Measurements from ENCODE around the gene PDS5A. TPM values are rescaled to one million over a fixed set of nuclear protein-coding genes. Genes with fewer than 3 reads are reported as not detected.
"Not testable (repeated sequence)": the region's sequence is repeated elsewhere in the genome, so short reads cannot be mapped to it uniquely, and the experiment has no call there.

PDS5A gene, protein sequence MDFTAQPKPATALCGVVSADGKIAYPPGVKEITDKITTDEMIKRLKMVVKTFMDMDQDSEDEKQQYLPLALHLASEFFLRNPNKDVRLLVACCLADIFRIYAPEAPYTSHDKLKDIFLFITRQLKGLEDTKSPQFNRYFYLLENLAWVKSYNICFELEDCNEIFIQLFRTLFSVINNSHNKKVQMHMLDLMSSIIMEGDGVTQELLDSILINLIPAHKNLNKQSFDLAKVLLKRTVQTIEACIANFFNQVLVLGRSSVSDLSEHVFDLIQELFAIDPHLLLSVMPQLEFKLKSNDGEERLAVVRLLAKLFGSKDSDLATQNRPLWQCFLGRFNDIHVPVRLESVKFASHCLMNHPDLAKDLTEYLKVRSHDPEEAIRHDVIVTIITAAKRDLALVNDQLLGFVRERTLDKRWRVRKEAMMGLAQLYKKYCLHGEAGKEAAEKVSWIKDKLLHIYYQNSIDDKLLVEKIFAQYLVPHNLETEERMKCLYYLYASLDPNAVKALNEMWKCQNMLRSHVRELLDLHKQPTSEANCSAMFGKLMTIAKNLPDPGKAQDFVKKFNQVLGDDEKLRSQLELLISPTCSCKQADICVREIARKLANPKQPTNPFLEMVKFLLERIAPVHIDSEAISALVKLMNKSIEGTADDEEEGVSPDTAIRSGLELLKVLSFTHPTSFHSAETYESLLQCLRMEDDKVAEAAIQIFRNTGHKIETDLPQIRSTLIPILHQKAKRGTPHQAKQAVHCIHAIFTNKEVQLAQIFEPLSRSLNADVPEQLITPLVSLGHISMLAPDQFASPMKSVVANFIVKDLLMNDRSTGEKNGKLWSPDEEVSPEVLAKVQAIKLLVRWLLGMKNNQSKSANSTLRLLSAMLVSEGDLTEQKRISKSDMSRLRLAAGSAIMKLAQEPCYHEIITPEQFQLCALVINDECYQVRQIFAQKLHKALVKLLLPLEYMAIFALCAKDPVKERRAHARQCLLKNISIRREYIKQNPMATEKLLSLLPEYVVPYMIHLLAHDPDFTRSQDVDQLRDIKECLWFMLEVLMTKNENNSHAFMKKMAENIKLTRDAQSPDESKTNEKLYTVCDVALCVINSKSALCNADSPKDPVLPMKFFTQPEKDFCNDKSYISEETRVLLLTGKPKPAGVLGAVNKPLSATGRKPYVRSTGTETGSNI (N-terminal part only)
- total RNA-seq (2014; rRNA removed; shearing (Covaris generic)), result 49.7 and 53.7 TPM in 2 replicates
- 32.6 and 45.2 TPM in 2 replicates for polyA plus RNA-seq (2015; cell fraction: cytosol; rRNA removed)
- 26.1 and 29.1 TPM in 2 replicates for polyA plus RNA-seq (2015; cell fraction: nucleus; rRNA removed)

DNA sequence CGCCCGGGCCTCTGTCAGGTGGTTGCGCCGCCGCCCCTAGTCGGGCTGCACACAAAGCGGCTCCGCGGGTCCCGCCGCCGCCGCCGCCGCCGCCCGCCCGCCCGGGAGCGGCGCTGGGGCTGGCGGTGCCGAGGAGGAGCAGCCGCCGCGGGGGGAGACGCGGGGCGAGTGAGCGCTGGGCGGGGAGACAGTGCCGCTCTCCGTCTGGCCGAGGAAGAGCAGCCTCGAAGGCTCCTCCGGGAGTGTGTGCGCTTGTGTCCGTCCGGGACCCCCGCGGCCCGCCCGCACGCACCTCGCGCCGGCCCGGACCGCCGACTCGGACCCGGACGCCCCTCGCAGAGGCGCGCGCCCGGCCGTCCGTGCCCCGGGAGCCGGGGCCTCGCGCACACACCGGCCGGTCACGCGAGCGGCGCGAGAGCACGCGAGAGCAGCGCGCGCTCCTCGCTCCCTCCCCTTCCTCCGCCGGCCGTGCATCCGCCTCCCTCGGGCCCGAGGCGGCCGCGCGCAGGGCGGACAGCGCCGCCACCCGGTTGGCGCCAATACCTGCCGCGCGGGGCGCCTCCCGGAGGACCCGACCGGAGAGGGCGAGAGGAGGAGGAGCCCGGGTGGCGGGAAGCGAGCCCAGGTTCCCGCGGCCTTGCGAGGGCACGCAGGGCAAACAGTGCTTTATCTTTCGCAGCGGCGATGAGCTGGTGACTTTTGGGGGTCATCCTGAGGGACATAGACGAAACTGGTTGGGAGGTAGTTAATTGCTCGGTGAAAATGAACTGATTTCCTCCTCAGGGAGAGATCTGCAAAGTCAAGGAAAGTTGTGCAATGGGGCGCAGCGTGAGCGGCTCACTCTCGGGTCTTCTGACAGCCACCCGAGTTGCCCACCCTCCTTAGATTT lies at the start of gene PDS5A:
Gene PDS5A (minus strand): TSS at position 423 of the 889 bp plus-strand sequence. CDS start 1,334 bp downstream, outside the sequence.
- in situ Hi-C loops (cut with HindIII; ENCODE audit: low pct_unique_long_range_greater_than_20kb, low sequenced_read_pairs), result no loop called here
- peak; percentile 86 for DNase-seq (ENCODE audit: low read depth, low spot score)

DNA sequence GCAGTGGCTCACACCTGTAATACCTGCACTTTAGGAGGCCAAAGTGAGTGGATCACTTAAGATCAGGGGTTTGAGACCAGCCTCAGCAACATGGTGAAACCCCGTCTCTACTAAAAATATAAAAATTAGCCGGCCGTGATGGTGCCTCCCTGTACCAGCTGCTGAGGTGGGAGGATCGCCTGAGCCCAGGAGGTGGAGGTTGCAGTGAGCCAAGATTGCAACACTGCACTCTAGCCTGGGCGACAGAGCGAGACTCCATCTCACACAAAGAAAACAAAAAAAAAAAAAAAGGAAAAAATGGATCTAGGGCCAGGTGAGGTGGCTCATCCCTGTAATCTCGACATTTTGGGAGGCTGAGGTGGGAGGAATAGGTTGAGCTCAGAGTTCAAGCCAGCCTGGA lies 46.3 kb upstream of the PDS5A start:
- in situ Hi-C loops (cut with HindIII; ENCODE audit: low pct_unique_long_range_greater_than_20kb, low sequenced_read_pairs); DNase-seq (ENCODE audit: low read depth, low spot score): not testable (repeated sequence)

DNA sequence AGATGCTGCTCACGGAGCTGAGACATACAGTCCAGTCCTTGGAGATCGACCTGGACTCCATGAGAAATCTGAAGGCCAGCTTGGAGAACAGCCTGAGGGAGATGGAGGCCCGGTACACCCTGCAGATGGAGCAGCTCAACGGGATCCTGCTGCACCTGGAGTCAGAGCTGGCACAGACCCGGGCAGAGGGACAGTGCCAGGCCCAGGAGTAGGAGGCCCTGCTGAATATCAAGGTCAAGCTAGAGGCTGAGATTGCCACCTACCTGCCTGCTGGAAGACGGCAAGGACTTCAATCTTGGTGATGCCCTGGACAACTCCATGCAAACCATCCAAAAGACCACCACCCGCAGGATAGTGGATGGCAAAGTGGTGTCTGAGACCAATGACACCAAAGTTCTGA lies 43.4 kb upstream of the PDS5A start:
- in situ Hi-C loops (cut with HindIII; ENCODE audit: low pct_unique_long_range_greater_than_20kb, low sequenced_read_pairs); DNase-seq (ENCODE audit: low read depth, low spot score): not testable (repeated sequence)

- in situ Hi-C loops (cut with HindIII; ENCODE audit: low pct_unique_long_range_greater_than_20kb, low sequenced_read_pairs), result no loop called here
- no peak for DNase-seq (ENCODE audit: low read depth, low spot score)
Observed at GRCh38 chr4:40020221-40020620, 42.5 kb upstream of the PDS5A start.

GRCh38 chr4:40016007-40016406 lies 38.3 kb upstream of the PDS5A start:
- in situ Hi-C loops (cut with HindIII; ENCODE audit: low pct_unique_long_range_greater_than_20kb, low sequenced_read_pairs), result no loop called here
- DNase-seq (ENCODE audit: low read depth, low spot score), result no peak

DNA sequence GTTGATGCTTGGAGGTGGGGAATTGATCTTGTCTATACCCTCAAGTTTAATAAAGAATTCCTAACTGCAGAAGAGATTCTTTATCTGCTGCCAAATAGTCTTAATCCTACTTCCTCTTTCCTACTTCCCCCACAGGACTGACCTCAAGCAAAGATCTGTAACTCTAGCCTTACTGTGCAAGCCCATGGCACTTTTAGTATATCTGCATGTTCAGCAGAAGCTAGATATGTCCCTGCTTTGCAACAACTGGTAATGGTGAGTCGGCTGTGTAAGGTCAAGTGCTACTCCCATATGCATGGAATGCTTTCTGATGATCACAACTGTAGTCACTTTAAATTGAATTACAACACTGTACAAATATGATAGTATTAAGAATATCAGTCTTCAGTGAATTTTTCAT lies 26.3 kb upstream of the PDS5A start:
- in situ Hi-C loops (cut with HindIII; ENCODE audit: low pct_unique_long_range_greater_than_20kb, low sequenced_read_pairs), result no loop called here
- no peak for DNase-seq (ENCODE audit: low read depth, low spot score)

GRCh38 chr4:40000711-40001110 lies 23.0 kb upstream of the PDS5A start:
- in situ Hi-C loops (cut with HindIII; ENCODE audit: low pct_unique_long_range_greater_than_20kb, low sequenced_read_pairs), result no loop called here
- DNase-seq (ENCODE audit: low read depth, low spot score), result no peak

DNA sequence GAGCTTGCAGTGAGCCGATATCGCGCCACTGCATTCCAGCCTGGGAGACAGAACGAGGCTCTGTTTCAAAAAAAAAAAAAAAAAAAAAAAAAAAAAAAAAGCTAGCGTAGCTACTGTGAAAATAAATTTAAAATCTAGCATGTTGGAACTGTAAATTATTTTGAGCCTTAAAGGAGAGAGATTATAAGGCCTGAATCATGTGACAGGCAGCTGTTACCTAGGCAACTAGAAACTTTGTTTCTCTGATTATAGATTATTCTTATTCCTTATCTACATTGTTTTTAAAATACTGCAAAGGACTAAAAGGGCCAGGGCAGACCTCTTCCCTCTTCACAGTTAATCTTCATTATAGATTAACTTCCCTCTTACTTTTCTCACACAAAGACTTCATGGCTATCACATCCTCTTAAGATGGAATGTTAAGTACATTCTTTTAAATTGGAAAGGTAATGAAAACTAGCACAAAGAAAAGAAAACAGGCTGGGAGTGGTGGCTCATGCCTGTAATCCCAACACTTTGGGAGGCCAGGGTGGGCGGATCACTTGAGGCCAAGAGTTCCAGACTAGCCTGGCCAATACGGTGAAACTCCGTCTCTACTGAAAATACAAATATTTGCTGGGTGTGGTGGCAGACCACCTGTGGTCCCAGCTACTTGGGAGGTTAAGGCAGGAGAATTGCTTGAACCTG lies 21.1 kb upstream of the PDS5A start:
- in situ Hi-C loops (cut with HindIII; ENCODE audit: low pct_unique_long_range_greater_than_20kb, low sequenced_read_pairs), result no loop called here
- DNase-seq (ENCODE audit: low read depth, low spot score), result no peak

DNA sequence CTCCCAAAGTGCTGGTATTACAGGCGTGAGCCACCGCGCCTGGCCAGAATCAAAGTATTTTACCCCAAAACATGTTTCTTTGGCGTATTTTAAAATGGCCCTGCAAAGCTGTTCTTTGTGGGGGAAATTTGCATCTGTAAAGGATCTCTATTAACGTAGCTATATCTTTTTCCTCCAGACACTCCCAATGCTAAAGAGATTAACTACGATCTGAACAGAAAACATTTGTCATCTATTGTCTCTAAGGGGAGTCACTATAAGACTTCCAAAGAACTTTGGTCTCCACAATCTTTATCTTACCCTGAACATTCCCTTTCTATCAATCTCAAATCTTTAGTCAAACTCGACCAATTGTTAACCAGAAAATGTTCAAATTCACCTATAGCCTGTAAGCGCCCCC lies 19.1 kb upstream of the PDS5A start:
- in situ Hi-C loops (cut with HindIII; ENCODE audit: low pct_unique_long_range_greater_than_20kb, low sequenced_read_pairs), result no loop called here
- no peak for DNase-seq (ENCODE audit: low read depth, low spot score)

- in situ Hi-C loops (cut with HindIII; ENCODE audit: low pct_unique_long_range_greater_than_20kb, low sequenced_read_pairs), result no loop called here
- no peak for DNase-seq (ENCODE audit: low read depth, low spot score)
Observed at GRCh38 chr4:39994406-39994805, 16.7 kb upstream of the PDS5A start.

DNA sequence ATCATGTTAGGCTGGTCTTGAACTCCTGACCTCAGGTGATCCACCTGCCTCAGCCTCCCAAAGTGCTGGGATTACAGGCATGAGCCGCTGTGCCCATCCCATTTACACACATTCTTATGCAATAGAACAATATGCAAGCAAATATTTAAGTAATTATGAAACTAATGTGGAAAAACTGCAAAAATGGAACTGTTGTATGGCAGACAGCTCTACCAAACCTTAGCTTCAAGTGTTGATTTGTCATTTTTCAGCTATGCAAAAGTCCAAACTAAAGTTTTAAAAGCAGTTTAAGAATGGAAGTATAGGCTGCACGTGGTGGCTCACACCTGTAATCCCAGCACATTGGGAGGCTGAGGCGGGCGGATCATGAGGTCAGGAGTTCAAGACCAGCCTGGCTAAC lies 11.7 kb upstream of the PDS5A start:
- in situ Hi-C loops (cut with HindIII; ENCODE audit: low pct_unique_long_range_greater_than_20kb, low sequenced_read_pairs); DNase-seq (ENCODE audit: low read depth, low spot score): not testable (repeated sequence)

GRCh38 chr4:39987485-39987884 lies 9.8 kb upstream of the PDS5A start:
- in situ Hi-C loops (cut with HindIII; ENCODE audit: low pct_unique_long_range_greater_than_20kb, low sequenced_read_pairs), result no loop called here
- no peak for DNase-seq (ENCODE audit: low read depth, low spot score)

DNA sequence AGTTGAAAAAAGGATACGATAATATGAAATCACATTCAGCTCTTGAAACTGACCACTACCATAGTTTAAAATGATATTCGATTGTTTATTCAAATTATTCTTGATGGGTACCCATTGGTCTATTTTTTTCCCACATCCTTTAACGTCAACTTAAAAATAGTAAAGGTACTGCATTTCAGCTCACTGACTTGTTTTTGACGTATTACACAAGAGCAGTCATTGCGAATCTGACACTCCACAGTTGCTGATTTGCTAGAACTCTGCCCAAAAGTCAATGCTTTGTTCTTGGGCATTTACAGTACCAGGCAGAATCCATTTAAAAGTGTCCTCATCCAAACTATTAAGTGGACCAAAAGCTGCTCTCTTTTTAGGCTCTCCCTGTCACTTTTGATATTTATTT lies 1.2 kb upstream of the PDS5A start:
- DNase-seq (ENCODE audit: low read depth, low spot score), result no peak
- in situ Hi-C loops (cut with HindIII; ENCODE audit: low pct_unique_long_range_greater_than_20kb, low sequenced_read_pairs), result no loop called here

DNA sequence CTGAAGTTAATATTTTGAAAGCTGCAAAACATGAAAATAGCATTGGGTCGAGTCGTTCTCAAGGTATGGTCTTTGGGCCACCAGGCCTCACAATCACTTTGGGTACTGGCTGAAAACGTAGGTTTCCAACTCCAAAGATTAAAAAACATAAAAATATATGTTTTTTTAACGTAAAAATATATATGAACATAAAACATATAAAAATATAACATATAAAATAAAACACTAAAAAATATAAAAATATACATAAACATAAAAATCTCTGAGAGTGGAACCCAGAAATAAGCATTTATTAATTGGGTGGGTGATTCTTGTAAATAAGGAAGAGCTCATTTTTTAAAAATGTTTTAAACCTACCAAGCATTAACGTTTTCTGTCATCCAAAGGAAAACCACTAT lies 666 bp upstream of the PDS5A start:
- DNase-seq (ENCODE audit: low read depth, low spot score), result no peak
- in situ Hi-C loops (cut with HindIII; ENCODE audit: low pct_unique_long_range_greater_than_20kb, low sequenced_read_pairs), result no loop called here

DNA sequence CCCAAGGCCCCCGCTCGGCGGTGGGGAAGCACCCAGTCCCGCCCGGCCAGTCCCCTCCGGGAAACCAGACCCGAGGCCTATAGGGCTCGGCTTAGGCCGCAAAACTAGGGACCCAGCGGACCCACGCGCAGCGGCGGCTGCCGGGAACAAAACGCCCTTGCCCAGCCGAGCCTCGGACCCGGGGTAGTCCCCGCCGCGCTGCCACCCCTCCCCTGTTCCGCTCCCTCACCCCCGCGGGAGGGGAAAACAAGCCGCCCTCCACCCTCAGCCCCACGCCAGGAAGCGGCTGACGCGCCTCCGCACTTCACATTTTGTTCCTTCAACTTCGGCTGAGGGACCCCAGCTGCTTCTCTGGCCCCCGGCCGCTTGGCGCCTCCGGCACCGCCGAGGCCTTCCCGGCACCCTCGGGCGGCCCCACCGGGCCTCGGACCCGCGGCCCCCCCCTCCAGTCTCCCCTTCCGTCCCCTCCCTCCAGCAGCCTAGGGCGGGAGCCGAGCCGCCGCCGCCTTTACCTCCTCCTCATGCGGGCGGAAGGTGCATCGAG lies 694 bp downstream of the PDS5A start:
- in situ Hi-C loops (cut with HindIII; ENCODE audit: low pct_unique_long_range_greater_than_20kb, low sequenced_read_pairs), result no loop called here
- DNase-seq (ENCODE audit: low read depth, low spot score), result peak; percentile 25
